SK-N-SH (cell line): Measurements from ENCODE around the gene SCRN2. TPM values are rescaled to one million over a fixed set of nuclear protein-coding genes. Genes with fewer than 3 reads are reported as not detected.

Experiments
- CTCF ChIA-PET: fragments of 300-600, 350-600 bp; formaldehyde crosslinking; extraction: SDS; loops from one replicate; lab custom pipeline; 2021; lab: Yijun Ruan, JAX
- POLR2A ChIA-PET: fragments of 350-600 bp; sonication (Branson Sonifier 250); formaldehyde crosslinking; extraction: SDS; loops from one replicate; lab custom pipeline; 2020; ENCODE audit warnings: antibody characterized with exemption, inconsistent platforms; lab: Yijun Ruan, JAX
- DNase-seq: peaks from one replicate; pipeline ENCODE4 v3.0.0; 2012
- H2AFZ ChIP-seq: fragments of 200-600 bp; sonication (generic); 2 replicates; pipeline ENCODE4 v1.8.1; 2016; ENCODE audit warnings: antibody characterized with exemption, mild to moderate bottlenecking, low read depth
- H3F3A ChIP-seq: fragments of 200-600 bp; sonication (generic); replicated peaks from 2 replicates; pipeline ENCODE3; 2016; ENCODE audit warnings: antibody characterized with exemption, mild to moderate bottlenecking; ENCODE audit not compliant: insufficient read depth
- H3K27ac ChIP-seq, 2 experiments: fragments of 200-500 bp in 1 of 2; fragments of 200-600 bp in 1 of 2; sonication (Bioruptor generic) in 1 of 2; sonication (generic), shearing (Covaris generic) in 1 of 2; 2 replicates each; pipeline versions ENCODE4 v1.5.1 to v1.6.1; 2014 to 2016; ENCODE audit warnings: low read depth in 2 of 2, inconsistent platforms in 1 of 2, low read length in 1 of 2, mild to moderate bottlenecking in 1 of 2, mixed read lengths in 1 of 2
- H3K27me3 ChIP-seq: fragments of 200-600 bp; sonication (generic), shearing (Covaris generic); 2 replicates; pipeline ENCODE4 v1.6.1; 2016; ENCODE audit warnings: mixed run types; ENCODE audit not compliant: insufficient read depth
- H3K36me3 ChIP-seq, 2 experiments: fragments of 200-500 bp in 1 of 2; fragments of 200-600 bp in 1 of 2; sonication (Bioruptor generic) in 1 of 2; sonication (generic) in 1 of 2; replicated peaks in 1 of 2; 2 replicates each; pipeline versions ENCODE3 to v1.5.1; 2014 to 2016; ENCODE audit warnings: low read length in 1 of 2, mild to moderate bottlenecking in 1 of 2; ENCODE audit not compliant: insufficient read depth in 2 of 2, control insufficient read depth in 1 of 2
- H3K4me1 ChIP-seq, 2 experiments: fragments of 200-500 bp in 1 of 2; fragments of 200-600 bp in 1 of 2; sonication (Bioruptor generic) in 1 of 2; sonication (generic), shearing (Covaris generic) in 1 of 2; 2 replicates each; pipeline versions ENCODE4 v1.5.1 to v1.6.1; 2014 to 2016; ENCODE audit warnings: low read depth in 1 of 2, low read length in 1 of 2, mixed run types in 1 of 2; ENCODE audit not compliant: insufficient read depth in 2 of 2, control insufficient read depth in 1 of 2
- H3K4me2 ChIP-seq: fragments of 200-600 bp; sonication (generic), shearing (Covaris generic); 2 replicates; pipeline ENCODE4 v1.6.1; 2017; ENCODE audit warnings: mixed run types
- H3K4me3 ChIP-seq, 2 experiments: fragments of 200-500 bp in 1 of 2; fragments of 200-600 bp in 1 of 2; sonication (Bioruptor generic) in 1 of 2; sonication (generic), shearing (Covaris generic) in 1 of 2; 2 replicates each; pipeline versions ENCODE4 v1.5.1 to v1.8.1; 2014 to 2016; ENCODE audit warnings: low read depth in 2 of 2, inconsistent platforms in 1 of 2, low read length in 1 of 2, mild to moderate bottlenecking in 1 of 2, mixed read lengths in 1 of 2, moderate library complexity in 1 of 2
- H3K79me2 ChIP-seq: fragments of 200-600 bp; sonication (generic); 2 replicates; pipeline ENCODE4 v1.8.1; 2017; ENCODE audit warnings: mild to moderate bottlenecking; ENCODE audit not compliant: insufficient read depth
- H3K9ac ChIP-seq: fragments of 200-600 bp; sonication (generic); 2 replicates; pipeline ENCODE4 v1.6.1; 2017; ENCODE audit warnings: mixed run types
- H3K9me2 ChIP-seq: fragments of 200-600 bp; sonication (generic); 2 replicates; pipeline ENCODE4 v1.6.1; 2017; ENCODE audit warnings: mixed run types
- H3K9me3 ChIP-seq: fragments of 200-600 bp; sonication (generic); 2 replicates; pipeline ENCODE4 v1.6.1; 2017; ENCODE audit warnings: mixed run types, mild to moderate bottlenecking, moderate library complexity
- H4K20me1 ChIP-seq: fragments of 200-600 bp; sonication (generic); 2 replicates; pipeline ENCODE4 v1.6.1; 2017; ENCODE audit warnings: mild to moderate bottlenecking, mixed run types; ENCODE audit not compliant: insufficient read depth
- ELF1 ChIP-seq: IDR thresholded peaks from 2 replicates; pipeline ENCODE4 v1.4.0; 2012
- EP300 ChIP-seq, 2 experiments: IDR thresholded peaks; 2 replicates each; pipeline versions ENCODE4 v1.4.0 to v1.6.1; 2012; ENCODE audit warnings: borderline replicate concordance in 1 of 2, low read depth in 1 of 2, low read length in 1 of 2
- FOSL2 ChIP-seq: IDR thresholded peaks from 2 replicates; pipeline ENCODE4 v1.4.0; 2012; ENCODE audit warnings: low read depth, mild to moderate bottlenecking, moderate library complexity, borderline replicate concordance
- FOXJ3 ChIP-seq: sonication (generic); formaldehyde crosslinking; IDR thresholded peaks from 2 replicates; pipeline ENCODE4 v1.5.1; 2020; ENCODE audit warnings: mild to moderate bottlenecking, missing genetic modification reagents
- GABPA ChIP-seq: IDR thresholded peaks from 2 replicates; pipeline ENCODE4 v1.4.0; 2012; ENCODE audit warnings: low read depth, mild to moderate bottlenecking
- GATA2 ChIP-seq: sonication (generic); formaldehyde crosslinking; IDR thresholded peaks from 2 replicates; pipeline ENCODE4 v1.5.0; 2020; ENCODE audit warnings: mild to moderate bottlenecking, missing genetic modification reagents
- NFIC ChIP-seq: IDR thresholded peaks from 2 replicates; pipeline ENCODE4 v1.4.0; 2012; ENCODE audit warnings: borderline replicate concordance
- NRF1 ChIP-seq: IDR thresholded peaks from 2 replicates; pipeline ENCODE4 v1.6.1; 2012; ENCODE audit warnings: low read depth, mild to moderate bottlenecking, low read length
- PBX3 ChIP-seq: IDR thresholded peaks from 2 replicates; pipeline ENCODE4; 2012
- POLR2AphosphoS5 ChIP-seq: IDR thresholded peaks from 2 replicates; pipeline ENCODE4 v1.6.1; 2012; ENCODE audit warnings: low read depth, low read length
- RAD21 ChIP-seq: IDR thresholded peaks from 2 replicates; pipeline ENCODE4 v1.6.1; 2012; ENCODE audit warnings: mild to moderate bottlenecking, low read length
- RFX5 ChIP-seq: IDR thresholded peaks from 2 replicates; pipeline ENCODE4 v1.6.1; 2012; ENCODE audit warnings: mild to moderate bottlenecking, improper control_type of control experiment, low read length
- TAF1 ChIP-seq: IDR thresholded peaks from 2 replicates; pipeline ENCODE4 v1.6.1; 2012; ENCODE audit warnings: low read depth, mild to moderate bottlenecking, low read length, moderate library complexity, borderline replicate concordance
- USF1 ChIP-seq: IDR thresholded peaks from 2 replicates; pipeline ENCODE4 v1.4.0; 2012; ENCODE audit warnings: low read depth, borderline replicate concordance
- USF2 ChIP-seq: fragments of 150-350 bp; IDR thresholded peaks from 2 replicates; pipeline ENCODE4 v1.6.1; 2017; ENCODE audit warnings: antibody characterized with exemption, low read length, low read depth, borderline replicate concordance
- ZBTB33 ChIP-seq: IDR thresholded peaks from 2 replicates; pipeline ENCODE4 v1.4.0; 2012; ENCODE audit warnings: low read depth, borderline replicate concordance
- whole genome bisulfite sequencing: methylation state at CpG from one replicate; pipeline ENCODE4 v1.1.6; 2017; ENCODE audit warnings: low lambda C conversion rate; 5-methylcytosine and 5-hydroxymethylcytosine counted together
- polyA plus RNA-seq, 3 experiments: library from polyadenylated mRNA; depleted of rRNA; stranded (reverse); fragments of >200 nt; gene quantifications; 2 replicates each; pipeline ENCODE4 v1.2.3, GENCODE V29; 2012

Gene SCRN2
- polyA plus RNA-seq, 1 of the 3 experiments (the other 2 are of a cell fraction) = 139 TPM

GRCh38 chr17:47836601-47837000, 4.5 kb downstream of the SCRN2 start:
- H3K4me3 ChIP-seq = no peak overlapping the region
- no peaks in the 10 kb centered on the region for H3K27me3 ChIP-seq
- H3K79me2 ChIP-seq = peaks cover 15% of the 10 kb centered on the region; the same call in 1 of the 2 replicates
- no peak overlapping the region for H2AFZ ChIP-seq
- no peak overlapping the region for H3K9ac ChIP-seq
- no peak overlapping the region for H3K27ac ChIP-seq
- no peak for DNase-seq
- peaks cover 8 to 26% of the 10 kb centered on the region in 2 experiments; a peak in 2 of 4 replicates for H3K4me1 ChIP-seq
- ChIA-PET POLR2A (interaction anchor here (1.1 kb wide), 1 partner anchor 53 kb away, joined by 3 read pairs; no protein-coding TSS in a partner anchor), CTCF (interaction anchor here (0.9 to 33.0 kb wide), 5 partner anchors 14 to 113 kb away, joined by 3 to 1447 read pairs (median 4); partner anchors contain the start of genes SCRN2, SP2 and SP6)
- H3F3A ChIP-seq = peaks cover 8% of the 10 kb centered on the region
- H4K20me1 ChIP-seq = no peaks in the 10 kb centered on the region
- TF ChIP-seq FOSL2 = no peak
- no peak for TF ChIP-seq FOXJ3
- no peak for TF ChIP-seq GABPA
- no peak for TF ChIP-seq EP300 (IDR thresholded peaks at IDR 0.05; ENCODE audit: borderline replicate concordance in 1 of 2, low read depth in 1 of 2, low read length in 1 of 2)
- TF ChIP-seq GATA2 = no peak
- no peak for TF ChIP-seq POLR2AphosphoS5
- no peak for TF ChIP-seq PBX3
- no peak for TF ChIP-seq NRF1
- TF ChIP-seq TAF1 = no peak
- TF ChIP-seq USF1 = no peak
- TF ChIP-seq ELF1 = no peak
- TF ChIP-seq RFX5 = no peak
- TF ChIP-seq ZBTB33 = no peak
- TF ChIP-seq NFIC = no peak
- no peak for TF ChIP-seq USF2
- no peak for TF ChIP-seq RAD21
- H3K36me3 ChIP-seq = peaks cover 0 to 38% of the 10 kb centered on the region in 2 experiments
- 85% methylated on average over 5 of the region's 6 CpGs for WGBS
- H3K9me2 ChIP-seq = no peaks in the 10 kb centered on the region
- no peaks in the 10 kb centered on the region for H3K9me3 ChIP-seq
- H3K4me2 ChIP-seq = no peak overlapping the region
